ENCODE data around the gene MYO9A. TPM values are rescaled to one million over a fixed set of nuclear protein-coding genes. Genes with fewer than 3 reads are reported as not detected.

MYO9A gene
- total RNA-seq, 1 donor from 2014 or later, result 17.0 TPM

DNA sequence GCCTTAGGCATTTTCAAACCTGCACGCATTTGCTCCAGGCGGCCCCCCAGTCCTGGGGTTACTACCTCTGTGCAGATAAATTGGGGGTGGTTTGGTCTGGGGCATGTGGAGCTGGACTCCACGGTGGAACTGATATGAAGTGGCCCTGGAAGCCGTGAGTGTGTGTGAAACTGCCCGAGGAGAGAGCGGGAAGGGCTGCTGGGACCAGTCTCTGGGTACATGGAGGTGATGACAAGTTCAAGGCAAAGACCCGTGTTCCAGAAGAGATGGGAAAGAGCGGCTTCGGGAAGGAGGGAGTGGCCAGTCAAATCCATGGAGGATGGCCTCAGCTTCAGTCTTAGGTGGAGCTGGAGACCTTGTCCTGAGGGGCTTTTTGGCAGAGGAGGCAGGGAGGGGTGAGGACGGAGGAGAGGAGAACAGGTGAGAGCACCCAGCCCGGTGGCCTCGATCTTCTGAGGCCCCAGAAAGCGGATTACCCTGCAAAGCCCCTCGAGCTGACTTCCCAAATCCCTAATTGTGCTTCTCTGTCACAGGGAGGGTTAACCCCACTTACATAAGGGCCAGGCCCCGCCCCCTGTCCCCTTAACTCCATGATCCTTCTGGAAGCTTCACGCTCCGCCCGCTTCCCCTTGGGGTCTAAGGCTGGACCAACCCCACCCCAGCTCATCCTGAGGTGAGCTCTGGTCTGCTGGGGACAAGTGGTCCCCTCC is 309.5 kb downstream of the MYO9A start:
- Histone ChIP-seq H3K4me3 (ENCODE audit: low read depth, low read length) (no peak overlapping the region), H3K36me3 (ENCODE audit: control insufficient read depth, insufficient read depth, low read length) (no peaks in the 10 kb centered on the region), H3K27me3 (ENCODE audit: control insufficient read depth, insufficient read depth, low read length) (no peaks in the 10 kb centered on the region)
- no peak for DNase-seq (ENCODE audit: low read depth)
- TF ChIP-seq CTCF (IDR thresholded peaks at IDR 0.05; ENCODE audit: insufficient read depth, low read length, poor library complexity, severe bottlenecking), result no peak

DNA sequence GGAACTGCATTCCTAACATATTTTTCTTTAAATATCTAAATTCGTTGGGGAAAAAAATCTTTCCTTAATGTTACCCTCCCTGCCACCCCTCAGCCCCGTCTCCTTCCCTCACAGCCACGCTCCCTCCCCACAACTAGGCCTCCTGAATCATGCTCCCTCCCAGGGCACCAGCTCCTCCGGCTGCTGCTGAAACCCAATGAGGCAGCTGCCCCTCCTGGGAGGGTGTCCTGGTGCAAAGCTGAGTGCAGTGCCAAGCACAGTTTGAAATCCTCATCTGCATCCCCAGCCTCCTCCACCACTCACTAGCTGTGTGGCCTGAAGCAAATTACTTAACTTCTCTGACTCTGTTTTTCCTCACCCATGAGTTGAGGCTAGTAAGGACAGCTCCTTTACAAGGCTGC is 310.3 kb downstream of the MYO9A start:
- Histone ChIP-seq H3K27me3 (ENCODE audit: control insufficient read depth, insufficient read depth, low read length) (no peaks in the 10 kb centered on the region), H3K4me3 (ENCODE audit: low read depth, low read length) (no peak overlapping the region), H3K36me3 (ENCODE audit: control insufficient read depth, insufficient read depth, low read length) (no peaks in the 10 kb centered on the region)
- DNase-seq (ENCODE audit: low read depth), result no peak
- TF ChIP-seq CTCF (IDR thresholded peaks at IDR 0.05; ENCODE audit: insufficient read depth, low read length, poor library complexity, severe bottlenecking), result no peak

DNA sequence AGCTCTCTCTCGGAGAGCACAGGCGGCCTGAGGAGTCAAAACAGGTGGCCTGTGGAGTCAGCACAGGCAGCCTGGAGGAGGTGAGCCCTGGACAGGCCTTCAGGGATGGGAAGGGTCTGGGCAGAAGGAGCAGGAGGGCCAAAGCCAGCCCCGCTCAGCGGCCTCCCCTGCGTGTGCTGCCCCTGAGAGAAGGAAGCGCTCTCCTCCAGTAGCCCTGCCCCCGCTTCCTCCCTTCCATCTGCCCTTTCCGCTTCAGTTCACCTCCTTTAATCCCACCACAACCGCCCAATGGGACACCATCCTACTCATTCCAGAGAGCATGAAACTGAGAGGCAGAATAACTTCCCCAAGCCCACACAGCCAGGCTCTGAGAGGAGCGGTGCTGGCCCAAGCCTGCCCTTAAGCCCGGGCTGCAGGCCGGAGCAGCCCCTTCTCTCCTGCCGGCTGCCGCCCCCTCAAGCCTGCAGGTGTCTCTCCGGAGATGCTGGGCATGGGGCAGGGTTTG is 310.8 kb downstream of the MYO9A start:
- no peak for DNase-seq (ENCODE audit: low read depth)
- H3K4me3 ChIP-seq (ENCODE audit: low read depth, low read length), result no peak overlapping the region
- H3K27me3 ChIP-seq (ENCODE audit: control insufficient read depth, insufficient read depth, low read length), result no peaks in the 10 kb centered on the region
- no peaks in the 10 kb centered on the region for H3K36me3 ChIP-seq (ENCODE audit: control insufficient read depth, insufficient read depth, low read length)
- no peak for TF ChIP-seq CTCF (IDR thresholded peaks at IDR 0.05; ENCODE audit: insufficient read depth, low read length, poor library complexity, severe bottlenecking)

- no peaks in the 10 kb centered on the region for H3K36me3 ChIP-seq (ENCODE audit: control insufficient read depth, insufficient read depth, low read length)
- no peak for TF ChIP-seq CTCF (IDR thresholded peaks at IDR 0.05; ENCODE audit: insufficient read depth, low read length, poor library complexity, severe bottlenecking)
- DNase-seq (ENCODE audit: low read depth), result no peak
- H3K4me3 ChIP-seq (ENCODE audit: low read depth, low read length), result no peak overlapping the region
- no peaks in the 10 kb centered on the region for H3K27me3 ChIP-seq (ENCODE audit: control insufficient read depth, insufficient read depth, low read length)
Measured at GRCh38 chr15:71806452-71806931, 311.5 kb downstream of the MYO9A start.

DNA sequence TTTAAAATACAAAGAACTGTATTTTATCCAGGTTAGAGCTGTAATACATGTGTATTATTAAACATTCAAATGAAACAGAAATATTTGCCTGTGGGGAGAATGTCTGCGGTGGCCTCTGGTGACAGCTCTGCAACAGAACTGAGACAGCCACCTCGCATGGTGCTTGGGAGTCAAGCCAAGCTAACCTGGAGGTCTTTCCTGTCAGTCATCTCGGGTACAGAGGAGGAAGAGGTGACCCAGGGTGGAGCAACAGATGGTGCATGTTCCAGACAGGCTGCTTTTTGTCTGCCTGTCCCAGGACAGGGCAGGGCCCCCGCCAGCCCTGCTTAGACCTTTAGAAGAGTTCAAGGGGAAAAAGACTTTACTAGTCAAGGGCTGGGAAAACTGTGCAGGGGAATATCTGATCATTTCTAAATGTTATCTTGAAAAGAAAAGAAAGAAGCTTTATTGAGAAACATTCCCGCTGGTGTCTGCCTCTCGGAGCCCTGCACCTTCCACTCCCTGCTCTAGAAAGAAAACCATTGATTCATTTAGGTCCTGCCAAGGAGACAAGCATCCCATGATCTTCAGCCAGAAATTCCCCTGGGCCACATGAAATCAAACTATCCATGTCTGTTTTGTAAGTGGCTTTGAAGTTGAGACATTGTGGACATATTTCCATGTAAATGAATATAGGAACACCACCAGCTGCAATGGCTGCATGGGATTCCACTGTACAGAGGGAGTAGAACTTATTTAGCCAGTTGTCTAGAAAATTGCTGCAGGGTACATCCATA is 313.1 kb downstream of the MYO9A start:
- no peaks in the 10 kb centered on the region for H3K36me3 ChIP-seq (ENCODE audit: control insufficient read depth, insufficient read depth, low read length)
- DNase-seq (ENCODE audit: low read depth), result no peak
- TF ChIP-seq CTCF (IDR thresholded peaks at IDR 0.05; ENCODE audit: insufficient read depth, low read length, poor library complexity, severe bottlenecking), result no peak
- no peaks in the 10 kb centered on the region for H3K27me3 ChIP-seq (ENCODE audit: control insufficient read depth, insufficient read depth, low read length)
- no peak overlapping the region for H3K4me3 ChIP-seq (ENCODE audit: low read depth, low read length)

Data from kidney epithelial cell (primary cell).